ENCODE measurements around the gene MRPL46. TPM values are rescaled to one million over a fixed set of nuclear protein-coding genes. Genes with fewer than 3 reads are reported as not detected.

The MRPL46 gene
- polyA plus RNA-seq, 1 donor from 2014 or later: 41.0 TPM

DNA sequence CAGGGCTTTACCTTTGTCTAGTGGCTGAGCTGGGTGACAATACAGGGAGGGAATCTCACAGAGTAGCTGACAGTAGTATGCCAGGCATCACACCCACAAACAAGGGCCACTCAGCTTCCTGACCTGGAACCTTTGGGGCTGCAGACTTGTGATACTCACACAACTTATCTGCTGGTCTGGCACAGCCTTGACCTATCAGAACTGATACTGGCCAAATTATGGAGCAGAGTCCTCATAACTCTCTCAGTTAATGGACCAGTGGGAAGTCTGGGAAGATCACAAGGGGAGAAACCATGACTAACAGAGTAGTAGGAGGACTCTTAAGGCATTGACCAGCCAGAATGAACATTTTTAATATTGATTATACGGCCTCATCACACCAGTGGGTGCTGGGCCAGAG is 19.4 kb downstream of the MRPL46 start:
- TF ChIP-seq RAD21 (conservative IDR thresholded peaks at IDR 0.05) (no peak), TAF1 (IDR thresholded peaks at IDR 0.05; ENCODE audit: low read depth) (no peak), REST (IDR thresholded peaks at IDR 0.05; ENCODE audit: borderline replicate concordance) (no peak), POLR2AphosphoS5 (IDR thresholded peaks at IDR 0.05) (no peak)
- Histone ChIP-seq H2AFZ (ENCODE audit: low read depth, low read length) (no peak overlapping the region), H4K20me1 (ENCODE audit: insufficient read depth) (no peaks in the 10 kb centered on the region), H3K27me3 (ENCODE audit: insufficient read depth, low read depth, low read length) (no peaks in the 10 kb centered on the region), H3K9me3 (ENCODE audit: low read length) (no peaks in the 10 kb centered on the region), H3F3A (ENCODE audit: insufficient read depth, low read length, poor library complexity, severe bottlenecking) (no peaks in the 10 kb centered on the region), H3K27ac (ENCODE audit: low read length) (no peak overlapping the region), H3K4me2 (ENCODE audit: low read length) (no peak overlapping the region), H3K9me2 (ENCODE audit: insufficient read depth, low read length) (no peaks in the 10 kb centered on the region), H3K9ac (ENCODE audit: low read length) (no peak overlapping the region), H3K4me3 (ENCODE audit: low read length) (no peak overlapping the region), H3K79me2 (replicated peaks; ENCODE audit: insufficient read depth, low read length) (no peaks in the 10 kb centered on the region), H3K36me3 (ENCODE audit: insufficient read depth, low read length) (no peaks in the 10 kb centered on the region)

- Histone ChIP-seq H3K9me2 (ENCODE audit: insufficient read depth, low read length) (no peaks in the 10 kb centered on the region), H3K4me3 (ENCODE audit: low read length) (no peak overlapping the region), H3K27me3 (ENCODE audit: insufficient read depth, low read depth, low read length) (no peaks in the 10 kb centered on the region), H3K79me2 (replicated peaks; ENCODE audit: insufficient read depth, low read length) (no peaks in the 10 kb centered on the region), H3K9ac (ENCODE audit: low read length) (no peak overlapping the region), H2AFZ (ENCODE audit: low read depth, low read length) (no peak overlapping the region), H3K27ac (ENCODE audit: low read length) (no peak overlapping the region), H3K4me2 (ENCODE audit: low read length) (no peak overlapping the region), H3F3A (ENCODE audit: insufficient read depth, low read length, poor library complexity, severe bottlenecking) (no peaks in the 10 kb centered on the region), H3K36me3 (ENCODE audit: insufficient read depth, low read length) (no peaks in the 10 kb centered on the region), H3K9me3 (ENCODE audit: low read length) (no peaks in the 10 kb centered on the region), H4K20me1 (ENCODE audit: insufficient read depth) (no peaks in the 10 kb centered on the region)
- TF ChIP-seq SMC3 (conservative IDR thresholded peaks at IDR 0.05; ENCODE audit: poor library complexity) (no peak), RAD21 (conservative IDR thresholded peaks at IDR 0.05) (no peak), TAF1 (IDR thresholded peaks at IDR 0.05; ENCODE audit: low read depth) (no peak), REST (IDR thresholded peaks at IDR 0.05; ENCODE audit: borderline replicate concordance) (no peak), MXI1 (conservative IDR thresholded peaks at IDR 0.05; ENCODE audit: poor library complexity, severe bottlenecking) (no peak), EZH2 (IDR thresholded peaks at IDR 0.05; ENCODE audit: borderline replicate concordance, insufficient read depth, low read length, poor library complexity, severe bottlenecking) (no peak), POLR2AphosphoS5 (IDR thresholded peaks at IDR 0.05) (no peak), CTCF (IDR thresholded peaks at IDR 0.05; ENCODE audit: poor library complexity, severe bottlenecking) (no peak), EP300 (conservative IDR thresholded peaks at IDR 0.05; ENCODE audit: poor library complexity, severe bottlenecking) (no peak)
Observed at GRCh38 chr15:88447206-88447605, 20.0 kb downstream of the MRPL46 start.
